Spinal cord (tissue), 10 donors: Measurements from ENCODE around the gene PDXK. TPM values are rescaled to one million over a fixed set of nuclear protein-coding genes. Genes with fewer than 3 reads are reported as not detected.
A peak's percentile ranks its signal among the peaks of the same experiment; 100 is the strongest.
"Not testable (repeated sequence)": the region's sequence is repeated elsewhere in the genome, so short reads cannot be mapped to it uniquely, and the experiment has no call there.

ENCODE experiments used
- DNase-seq, 6 donors: peaks; one replicate each; pipeline versions ENCODE4 v3.0.0 to v3.0.0-alpha.2; 2013 to 2015; ENCODE audit warnings: low spot score in 6 of 6, low read depth in 4 of 6
- H3K27ac ChIP-seq: one replicate; pipeline ENCODE4 v1.5.1; 2013; ENCODE audit warnings: low read depth, low read length, control low read depth
- H3K27me3 ChIP-seq: one replicate; pipeline ENCODE4 v1.6.1; 2013; ENCODE audit warnings: low read length; ENCODE audit not compliant: control insufficient read depth, insufficient read depth
- H3K36me3 ChIP-seq: one replicate; pipeline ENCODE4 v1.6.1; 2013; ENCODE audit warnings: low read length; ENCODE audit not compliant: control insufficient read depth, insufficient read depth
- H3K4me1 ChIP-seq: one replicate; pipeline ENCODE4 v1.6.1; 2013; ENCODE audit warnings: low read length; ENCODE audit not compliant: control insufficient read depth, insufficient read depth
- H3K4me3 ChIP-seq: one replicate; pipeline ENCODE4 v1.5.1; 2013; ENCODE audit warnings: low read depth, low read length, control low read depth
- H3K9me3 ChIP-seq: one replicate; pipeline ENCODE4 v1.6.1; 2013; ENCODE audit warnings: low read length; ENCODE audit not compliant: control insufficient read depth, insufficient read depth
- WGBS: methylation state at CpG from one replicate; pipeline ENCODE4 v1.1.5; 2013; ENCODE audit warnings: missing lambda C conversion rate; ENCODE audit not compliant: insufficient coverage; 5-methylcytosine and 5-hydroxymethylcytosine counted together
- long read RNA-seq, 4 donors: transcript quantifications; one replicate each; lab custom pipeline, GENCODE V29; 2026
- polyA plus RNA-seq, 2 donors: library from polyadenylated mRNA; unstranded; fragments of 120-200 nt; gene quantifications; one replicate each; pipeline ENCODE4 v1.2.1, GENCODE V29; 2013; ENCODE audit not compliant: insufficient read length in 2 of 2
- total RNA-seq, 2 donors: library from RNA; depleted of rRNA in 1 of 2; stranded (reverse); fragments of 120-200 nt in 1 of 2; fragments of >200 nt in 1 of 2; gene quantifications; one replicate each; pipeline versions ENCODE4 v1.2.3 to v1.2.4, GENCODE V29; 2013 to 2014
- donor health status: healthy.

Gene PDXK
- total RNA-seq, result 100 to 1,000 TPM in 1 of 2 donors, 10 to 100 TPM in 1; 57.4 to 127 TPM
- polyA plus RNA-seq, result 100 to 1,000 TPM; 109 to 125 TPM
- long read RNA-seq, donor 1, full-length matches to known transcripts, result 16 of 56 reads
- long read RNA-seq, donor 1, partial matches to known transcripts, result 40 of 56 reads
- long read RNA-seq, donor 1, other reads (novel, unspliced or antisense), result 0 of 56 reads
- long read RNA-seq, donor 2, full-length matches to known transcripts, result 5 of 11 reads
- long read RNA-seq, donor 2, partial matches to known transcripts, result 6 of 11 reads
- long read RNA-seq, donor 2, other reads (novel, unspliced or antisense), result 0 of 11 reads
- long read RNA-seq, donor 3, full-length matches to known transcripts, result 12 of 21 reads
- long read RNA-seq, donor 3, partial matches to known transcripts, result 9 of 21 reads
- long read RNA-seq, donor 3, other reads (novel, unspliced or antisense), result 0 of 21 reads
- long read RNA-seq, donor 4, full-length matches to known transcripts, result 16 of 71 reads
- long read RNA-seq, donor 4, partial matches to known transcripts, result 41 of 71 reads
- long read RNA-seq, donor 4, other reads (novel, unspliced or antisense), result 14 of 71 reads

DNA sequence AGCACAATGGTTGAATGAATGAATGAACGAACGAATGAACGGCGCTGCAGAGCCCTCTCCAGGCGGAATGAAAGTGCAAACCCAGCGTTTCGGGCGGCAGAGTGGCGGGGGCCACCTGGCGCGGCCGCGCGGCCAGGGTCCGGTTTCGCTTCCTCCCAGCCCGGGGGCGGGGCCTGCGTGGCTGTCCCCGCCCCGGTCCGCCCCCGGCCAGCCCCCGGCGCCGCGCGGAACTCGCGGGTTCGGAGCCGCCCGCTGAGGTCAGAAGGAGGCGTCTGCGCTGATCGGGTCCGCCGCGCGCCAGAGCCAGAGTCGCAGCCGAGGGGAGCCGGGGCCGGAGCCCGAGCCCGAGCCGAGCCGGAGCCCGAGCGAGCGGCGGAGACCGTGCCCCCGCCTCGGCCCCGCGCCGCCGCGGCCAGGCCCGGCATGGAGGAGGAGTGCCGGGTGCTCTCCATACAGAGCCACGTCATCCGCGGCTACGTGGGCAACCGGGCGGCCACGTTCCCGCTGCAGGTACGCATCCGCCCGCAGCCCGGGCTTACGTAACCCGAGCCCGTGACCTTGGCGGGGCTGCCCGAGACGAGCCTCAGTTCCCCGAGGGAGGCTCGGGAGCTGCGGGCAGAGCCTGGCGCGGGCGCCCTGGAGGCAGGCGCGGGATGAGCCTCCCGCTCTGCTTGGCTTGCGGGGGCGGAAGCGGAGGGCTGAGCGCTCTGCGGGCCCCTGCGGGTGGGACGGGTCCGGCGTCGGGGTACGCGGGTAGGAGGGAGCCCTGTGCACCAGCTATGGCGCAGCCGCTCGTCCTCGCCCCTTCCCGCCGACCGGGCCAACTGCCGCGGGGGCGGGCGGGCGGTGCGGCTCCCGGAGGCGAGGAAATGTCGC is at the start of gene PDXK:
PDXK (plus strand) TSS at position 258 of the 876 bp plus-strand sequence; CDS start at position 424, 166 bp downstream.
- Histone ChIP-seq H3K27ac (peak within 1 kb of the TSS; percentile 47), H3K4me1 (peaks cover 32% of the 10 kb centered on the region), H3K9me3 (no peaks in the 10 kb centered on the region), H3K4me3 (peak within 1 kb of the TSS; percentile 76), H3K27me3 (no peaks in the 10 kb centered on the region), H3K36me3 (peaks cover 21% of the 10 kb centered on the region)
- WGBS, result 0% methylated on average over 117 of the region's 117 CpGs
- peak in 5 of 6 donors; percentile 68 to 94 (median 81) for DNase-seq

GRCh38 chr21:43669828-43670605 is 48.9 kb upstream of the PDXK start:
- 92% methylated on average over 15 of the region's 20 CpGs for WGBS
- peaks cover 33% of the 10 kb centered on the region for H3K36me3 ChIP-seq
- H3K4me3 ChIP-seq, result no peak overlapping the region
- no peak for DNase-seq
- no peaks in the 10 kb centered on the region for H3K27me3 ChIP-seq
- H3K4me1 ChIP-seq, result no peaks in the 10 kb centered on the region
- no peaks in the 10 kb centered on the region for H3K9me3 ChIP-seq
- H3K27ac ChIP-seq, result no peak overlapping the region

GRCh38 chr21:43675871-43676270 is 43.1 kb upstream of the PDXK start:
- 90% methylated on average over 3 of the region's 3 CpGs for WGBS
- no peak overlapping the region for H3K27ac ChIP-seq

DNA sequence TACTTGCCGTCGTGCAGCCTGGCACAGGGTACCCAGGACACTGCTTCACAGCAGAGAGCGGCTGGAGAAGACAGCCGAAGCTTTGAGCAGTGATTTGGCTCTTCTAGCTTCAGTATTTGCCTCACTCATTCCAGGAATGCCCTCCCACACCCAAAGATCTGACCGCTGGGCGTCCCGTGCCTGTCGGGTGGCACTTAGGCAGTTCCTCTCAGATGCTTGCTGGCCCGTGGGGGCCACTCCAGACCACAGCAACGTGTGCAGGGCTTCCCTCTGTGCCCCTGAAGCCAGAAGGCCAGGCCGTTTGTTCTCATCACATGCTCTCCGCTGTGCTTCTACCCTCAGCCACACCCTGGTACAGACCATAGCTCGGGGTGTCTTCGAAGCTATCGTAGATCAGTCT is 42.5 kb upstream of the PDXK start:
- H3K27me3 ChIP-seq, result no peaks in the 10 kb centered on the region
- H3K4me1 ChIP-seq, result no peaks in the 10 kb centered on the region
- no peak for DNase-seq
- H3K9me3 ChIP-seq, result no peaks in the 10 kb centered on the region
- H3K36me3 ChIP-seq, result peaks cover 46% of the 10 kb centered on the region
- 94% methylated on average over 14 of the region's 15 CpGs for WGBS
- H3K4me3 ChIP-seq, result no peak overlapping the region
- no peak overlapping the region for H3K27ac ChIP-seq

More at GRCh38 chr21:43675871-43676270, 43.1 kb upstream of the PDXK start:
- peaks cover 47% of the 10 kb centered on the region for H3K36me3 ChIP-seq
- H3K4me1 ChIP-seq, result no peaks in the 10 kb centered on the region
- no peak for DNase-seq
- H3K4me3 ChIP-seq, result no peak overlapping the region
- no peaks in the 10 kb centered on the region for H3K9me3 ChIP-seq
- H3K27me3 ChIP-seq, result no peaks in the 10 kb centered on the region

- Histone ChIP-seq H3K9me3 (no peaks in the 10 kb centered on the region), H3K36me3 (peaks cover 55% of the 10 kb centered on the region)
Observed at GRCh38 chr21:43679951-43680350, 39.0 kb upstream of the PDXK start.

GRCh38 chr21:43680421-43680820 is 38.5 kb upstream of the PDXK start:
- 93% methylated on average over 6 of the region's 6 CpGs for WGBS
- H3K9me3 ChIP-seq, H3K4me3 ChIP-seq, DNase-seq, H3K4me1 ChIP-seq, H3K27me3 ChIP-seq, H3K27ac ChIP-seq: not testable (repeated sequence)
- H3K36me3 ChIP-seq, result peaks cover 52% of the 10 kb centered on the region

More at GRCh38 chr21:43679951-43680350, 39.0 kb upstream of the PDXK start:
- no peak for DNase-seq
- 98% methylated on average over 8 of the region's 12 CpGs for WGBS
- H3K4me3 ChIP-seq, result no peak overlapping the region
- no peaks in the 10 kb centered on the region for H3K27me3 ChIP-seq
- H3K27ac ChIP-seq, result no peak overlapping the region
- no peaks in the 10 kb centered on the region for H3K4me1 ChIP-seq

DNA sequence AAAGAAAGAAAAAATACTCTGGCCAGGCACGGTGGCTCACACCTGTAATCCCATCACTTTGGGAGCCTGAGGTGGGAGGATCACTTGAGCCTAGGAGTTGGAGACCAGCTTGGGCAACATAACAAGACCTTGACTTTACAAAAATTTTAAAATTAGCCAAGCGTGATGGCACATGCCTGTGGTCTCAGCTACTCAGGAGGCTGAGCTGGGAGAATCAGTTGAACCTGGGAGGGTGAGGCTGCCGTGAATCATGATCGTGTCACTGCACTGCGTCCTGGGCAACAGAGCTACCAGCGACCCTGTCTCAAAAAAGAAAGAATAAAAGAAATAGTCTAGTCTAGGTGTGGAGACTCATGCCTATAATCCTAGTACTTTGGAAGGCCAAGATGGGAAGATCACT is 37.3 kb upstream of the PDXK start:
- H3K9me3 ChIP-seq, result no peaks in the 10 kb centered on the region
- H3K27me3 ChIP-seq, result no peaks in the 10 kb centered on the region
- no peak overlapping the region for H3K4me3 ChIP-seq
- H3K36me3 ChIP-seq, result peaks cover 54% of the 10 kb centered on the region
- 100% methylated on average over 1 of the region's 6 CpGs for WGBS
- DNase-seq, result no peak
- H3K27ac ChIP-seq, result no peak overlapping the region
- no peaks in the 10 kb centered on the region for H3K4me1 ChIP-seq

- H3K36me3 ChIP-seq, result peaks cover 69% of the 10 kb centered on the region
- no peaks in the 10 kb centered on the region for H3K27me3 ChIP-seq
- no peaks in the 10 kb centered on the region for H3K9me3 ChIP-seq
- peak in 1 of 6 donors; percentile 19 for DNase-seq
- WGBS, result 100% methylated on average over 1 of the region's 3 CpGs
- H3K4me1 ChIP-seq, result peaks cover 8% of the 10 kb centered on the region
- H3K27ac ChIP-seq, result no peak overlapping the region
- H3K4me3 ChIP-seq, result no peak overlapping the region
Observed at GRCh38 chr21:43684424-43684823, 34.5 kb upstream of the PDXK start.
